ENCODE measurements around the gene KRTDAP.

Gene KRTDAP

DNA sequence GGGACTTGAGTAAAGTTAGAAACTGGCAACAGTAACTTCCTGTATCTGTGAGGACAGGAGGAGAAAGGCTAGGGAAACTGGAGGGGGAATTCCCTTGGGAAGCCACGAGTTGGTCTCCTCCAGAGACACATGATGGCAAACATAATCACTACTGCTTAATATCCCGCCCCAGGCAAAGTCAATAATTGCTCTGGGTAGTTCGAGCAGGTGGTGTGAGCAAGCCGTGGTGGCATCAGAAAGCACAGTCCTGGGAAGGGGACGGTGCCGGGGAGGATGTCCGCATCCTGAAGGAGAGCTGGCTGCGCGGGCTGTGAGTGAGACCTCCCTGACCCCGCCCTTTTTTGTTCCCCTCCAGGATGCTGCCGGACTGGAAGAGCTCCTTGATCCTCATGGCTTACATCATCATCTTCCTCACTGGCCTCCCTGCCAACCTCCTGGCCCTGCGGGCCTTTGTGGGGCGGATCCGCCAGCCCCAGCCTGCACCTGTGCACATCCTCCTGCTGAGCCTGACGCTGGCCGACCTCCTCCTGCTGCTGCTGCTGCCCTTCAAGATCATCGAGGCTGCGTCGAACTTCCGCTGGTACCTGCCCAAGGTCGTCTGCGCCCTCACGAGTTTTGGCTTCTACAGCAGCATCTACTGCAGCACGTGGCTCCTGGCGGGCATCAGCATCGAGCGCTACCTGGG, 40.8 kb downstream of the KRTDAP start:
- DNase-seq, result no peak

DNA sequence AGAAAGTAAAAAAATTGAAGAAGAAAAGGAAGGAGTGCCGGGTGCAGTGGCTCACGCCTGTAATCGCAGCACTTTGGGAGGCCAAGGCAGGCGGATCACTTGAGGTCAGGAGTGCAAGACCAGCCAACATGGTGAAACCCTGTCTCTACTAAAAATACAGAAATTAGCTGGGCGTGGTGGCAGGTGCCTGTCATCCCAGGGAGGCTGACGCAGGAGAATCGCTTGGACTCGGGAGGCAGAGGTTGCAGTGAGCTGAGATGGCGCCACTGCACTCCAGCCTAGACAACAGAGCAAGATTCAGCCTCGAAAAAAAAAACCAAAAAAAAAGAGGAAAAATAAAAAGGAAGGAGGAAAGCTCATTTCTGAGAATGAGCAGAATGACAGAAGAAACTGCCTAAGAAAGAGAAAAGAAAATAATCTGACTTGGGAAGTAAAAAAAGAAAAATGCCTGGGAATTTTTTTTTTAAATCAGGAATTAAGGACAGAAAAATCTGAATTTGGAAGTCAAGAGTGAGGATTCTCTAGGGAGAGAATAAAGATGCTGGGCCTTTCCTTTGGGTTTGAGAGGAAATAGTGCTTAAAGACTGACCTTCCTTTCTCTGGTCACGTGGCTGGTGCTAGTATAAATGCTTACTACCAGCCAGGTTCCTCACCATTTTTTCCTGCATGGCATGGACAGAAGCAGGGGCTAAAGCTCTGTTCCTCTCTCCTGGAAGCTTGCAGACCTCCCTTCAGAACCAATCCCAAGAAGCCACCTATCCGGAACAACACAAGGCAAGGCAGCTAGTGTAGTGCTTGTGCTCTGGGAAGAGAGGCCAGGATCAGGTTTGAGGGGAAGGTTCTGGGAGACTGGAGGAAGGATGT, 42.4 kb downstream of the KRTDAP start, which contains the start of gene FFAR2:
TSS of gene FFAR2 (plus strand) at position 652 of the 864 bp plus-strand sequence. CDS start 1,458 bp downstream, outside the sequence.
- no peak for DNase-seq

DNA sequence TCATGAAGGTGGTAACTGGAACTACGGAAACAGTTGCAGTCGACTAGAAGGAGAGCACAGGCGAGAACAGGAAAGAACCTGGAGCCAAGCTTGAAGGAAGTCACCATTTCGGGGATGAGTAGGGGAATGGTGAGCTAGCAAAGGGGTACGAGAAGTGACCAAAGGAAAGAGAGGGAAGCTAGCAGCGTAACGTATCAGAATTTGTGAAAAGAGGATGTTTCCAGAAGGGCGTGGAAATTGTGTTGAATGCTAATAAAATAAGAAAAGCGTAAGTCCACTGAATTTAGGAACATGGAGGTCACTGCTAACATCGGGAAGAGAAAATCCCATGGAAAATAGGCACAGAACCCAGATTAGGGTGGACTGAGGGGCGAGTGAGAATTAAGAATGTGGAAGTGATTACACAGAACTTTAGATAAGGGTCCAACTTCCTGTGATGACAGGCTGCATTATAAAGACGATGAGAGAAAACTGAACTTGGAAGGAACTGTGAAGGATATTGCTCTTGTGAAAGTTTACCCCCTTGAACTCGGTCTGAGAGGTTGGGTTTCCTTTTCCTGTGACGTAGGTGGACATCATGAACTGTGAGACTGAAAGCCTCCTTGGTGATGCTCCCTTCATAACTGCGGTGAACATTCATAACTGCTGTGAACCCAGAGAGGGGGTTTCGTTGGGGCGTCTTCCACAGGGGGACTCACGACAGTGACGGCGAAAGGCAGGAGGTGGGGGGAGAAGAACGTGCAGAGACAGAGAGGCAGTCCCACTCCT, 44.3 kb downstream of the KRTDAP start:
- no peak for DNase-seq

DNA sequence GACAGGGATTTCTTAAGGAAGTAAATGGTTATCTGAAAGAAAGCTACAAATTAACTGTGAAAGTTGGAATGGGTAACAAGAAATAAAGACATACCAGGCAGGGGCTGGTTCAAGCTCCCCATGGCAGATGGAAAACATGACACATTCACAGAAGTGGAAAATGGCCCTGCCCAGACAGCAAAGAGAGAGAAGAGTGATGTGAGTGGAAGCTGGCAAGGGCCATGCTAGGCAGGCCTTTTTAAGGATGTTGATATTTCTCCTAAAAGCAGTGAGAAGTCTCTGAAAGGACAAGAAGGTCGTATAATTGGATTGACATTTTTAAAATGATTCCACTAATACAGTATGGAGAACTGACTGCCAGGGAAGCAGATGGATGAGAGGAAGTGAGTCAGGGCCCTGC, 45.5 kb downstream of the KRTDAP start:
- DNase-seq, result no peak

DNA sequence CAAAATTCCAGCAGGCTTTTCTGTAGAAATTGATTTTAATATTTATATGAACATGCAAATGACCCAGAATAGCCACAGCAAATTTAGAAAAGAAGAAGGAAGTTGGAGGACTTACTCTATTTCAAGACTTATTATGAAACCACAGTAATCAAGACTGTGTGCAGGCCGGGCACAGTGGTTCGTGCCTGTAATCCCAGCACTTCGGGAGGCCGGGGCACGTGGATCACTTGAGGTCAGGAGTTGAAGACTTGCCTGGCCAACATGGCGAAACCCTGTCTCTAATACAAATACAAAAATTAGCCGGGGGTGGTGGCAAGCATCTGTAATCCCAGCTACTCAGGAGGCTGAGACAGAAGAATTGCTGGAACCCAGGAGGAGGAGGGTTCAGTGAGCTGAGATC, 48.2 kb downstream of the KRTDAP start:
- no peak for DNase-seq

DNA sequence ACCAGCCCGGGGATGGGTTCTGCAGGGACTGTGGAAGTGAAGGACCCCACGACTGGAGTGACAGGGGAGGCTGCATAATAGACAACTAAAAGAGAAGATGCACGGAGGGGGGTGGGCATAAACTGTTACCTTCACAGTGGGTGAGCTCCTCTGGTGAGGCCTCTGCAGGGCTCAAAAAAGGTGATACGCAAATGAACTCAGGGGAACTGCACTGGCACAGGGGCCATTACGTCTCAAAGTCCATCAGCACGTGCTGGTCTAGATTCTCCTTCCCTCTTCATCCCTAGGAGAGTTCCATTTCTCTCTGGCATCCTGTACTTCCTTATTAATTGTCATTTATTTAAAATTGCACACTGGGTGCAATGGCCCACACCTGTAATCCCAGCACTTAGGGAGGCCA, 50.3 kb downstream of the KRTDAP start:
- no peak for DNase-seq

DNA sequence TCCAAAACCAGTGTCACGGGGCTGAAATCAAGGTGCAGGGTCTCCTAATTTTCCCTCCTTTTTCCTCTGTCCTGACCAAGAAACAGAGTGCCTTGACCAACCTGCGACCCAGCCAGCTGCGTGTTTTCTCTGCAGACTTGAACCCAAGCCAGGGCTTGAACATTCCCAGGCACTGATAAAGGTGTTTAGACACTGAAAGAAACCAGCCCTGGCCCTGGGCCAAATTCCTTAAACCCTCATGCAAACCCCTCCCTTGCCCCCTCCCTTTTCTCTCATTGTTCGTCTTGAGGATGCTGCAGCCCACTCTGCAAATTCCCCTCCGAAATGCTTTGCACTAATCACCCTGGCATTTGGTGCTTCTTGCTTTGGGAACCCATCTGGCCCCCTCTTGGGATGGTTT, 51.7 kb downstream of the KRTDAP start:
- no peak for DNase-seq

DNA sequence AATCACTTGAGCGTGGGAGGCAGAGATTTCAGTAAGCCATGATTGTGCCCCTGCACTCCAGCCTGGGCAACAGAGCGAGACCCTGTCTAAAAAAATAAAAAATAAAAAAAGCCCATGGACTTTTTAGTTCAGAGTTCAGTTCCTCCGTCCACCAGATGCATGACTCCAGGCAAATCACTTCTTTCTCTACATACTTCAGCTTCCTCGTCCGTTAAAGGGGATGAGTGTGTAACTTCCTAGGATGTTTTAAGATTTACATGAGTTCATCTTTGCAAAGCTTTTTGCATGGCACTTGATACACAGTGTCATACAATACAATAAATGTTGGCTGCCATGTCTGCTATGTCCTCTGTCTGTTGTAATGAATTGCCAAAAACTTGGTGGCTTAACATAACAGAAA, 52.2 kb downstream of the KRTDAP start:
- no peak for DNase-seq

DNA sequence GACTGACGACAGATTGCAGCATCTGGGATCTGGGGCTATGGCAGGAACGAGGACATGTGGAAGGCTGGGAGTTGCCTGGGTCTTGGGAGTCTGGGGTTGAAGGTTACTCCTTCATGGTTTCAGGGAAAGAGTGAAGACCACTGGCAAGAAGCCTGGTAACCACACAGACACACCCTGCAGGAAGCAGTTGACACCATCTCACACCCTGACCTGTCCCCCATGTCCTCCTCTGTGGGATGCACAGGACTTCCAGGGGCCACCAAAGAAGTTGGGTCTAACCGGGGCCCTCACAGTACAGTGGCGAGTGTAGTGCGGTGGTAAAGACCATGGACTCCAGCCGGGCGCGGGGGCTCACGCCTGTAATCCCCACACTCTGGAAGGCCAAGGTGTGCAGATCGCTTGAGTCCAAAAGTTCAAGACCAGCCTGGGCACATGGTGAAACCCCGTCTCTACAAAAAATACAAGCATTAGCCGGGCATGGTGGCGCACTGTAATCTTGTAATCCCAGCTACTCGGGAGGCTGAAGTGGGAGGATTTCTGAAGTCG, 52.8 kb downstream of the KRTDAP start:
- no peak for DNase-seq

All from activated CD4-positive, CD25-positive, alpha-beta regulatory T cell (primary cell).